ENCODE measurements around the gene DSCAML1.

DSCAML1 gene

DNA sequence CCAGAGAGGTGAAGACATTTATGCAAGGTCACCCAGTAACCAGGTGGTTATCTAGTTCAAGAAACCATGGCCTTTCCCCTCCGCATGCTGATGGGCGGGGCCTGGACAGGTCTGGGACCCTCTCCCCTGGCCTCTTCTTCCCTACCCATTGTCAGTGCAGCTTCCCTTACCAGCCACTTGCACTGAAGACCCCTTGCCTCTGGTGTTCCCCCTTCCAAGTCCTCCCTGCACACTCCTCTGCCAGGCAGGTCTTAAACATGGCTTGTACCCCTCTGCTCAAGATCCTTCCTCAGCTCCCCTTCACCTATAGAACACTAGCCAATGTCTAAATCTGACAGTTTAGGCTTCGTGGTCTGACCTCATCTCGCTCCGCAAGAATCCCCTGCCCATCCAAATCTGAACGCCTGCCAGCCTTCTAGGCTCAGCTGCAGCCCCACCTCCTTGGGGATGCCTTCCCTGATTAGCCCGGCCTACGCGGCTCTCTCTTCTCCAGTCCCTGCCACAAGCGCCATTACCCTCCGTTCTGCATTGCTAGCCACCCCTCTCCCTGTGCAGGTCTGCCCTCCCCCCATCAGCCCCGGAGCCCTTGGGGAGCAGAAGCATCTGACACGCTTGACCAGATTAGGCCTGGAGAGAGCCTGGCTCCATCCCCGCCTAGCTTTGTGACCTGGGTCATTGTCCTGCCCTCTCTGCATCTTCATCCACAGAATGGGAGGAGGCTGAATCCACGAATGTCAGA is 213.8 kb downstream of the DSCAML1 start:
- DNase-seq (ENCODE audit: low read depth): no peak

DNA sequence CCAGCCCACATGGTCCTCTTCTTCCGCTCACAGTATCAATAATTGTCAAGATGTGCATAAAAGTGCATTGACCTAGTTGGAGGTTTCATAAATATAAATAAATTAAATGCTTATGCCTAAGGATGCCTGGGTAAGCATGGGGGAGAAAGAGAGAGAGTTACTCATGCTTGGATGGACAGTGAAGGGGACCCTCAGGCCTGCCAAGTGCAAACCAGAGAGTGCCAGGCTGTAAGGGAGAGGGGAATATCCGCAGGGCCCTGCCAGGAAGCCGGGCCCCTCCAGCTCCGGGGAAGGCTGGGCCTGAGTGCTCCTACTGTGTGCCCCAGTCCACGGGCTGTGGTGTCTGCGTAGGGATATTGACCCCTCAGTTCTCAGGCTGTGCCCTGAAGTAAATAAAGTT is 214.6 kb downstream of the DSCAML1 start:
- no peak for DNase-seq (ENCODE audit: low read depth)

DNA sequence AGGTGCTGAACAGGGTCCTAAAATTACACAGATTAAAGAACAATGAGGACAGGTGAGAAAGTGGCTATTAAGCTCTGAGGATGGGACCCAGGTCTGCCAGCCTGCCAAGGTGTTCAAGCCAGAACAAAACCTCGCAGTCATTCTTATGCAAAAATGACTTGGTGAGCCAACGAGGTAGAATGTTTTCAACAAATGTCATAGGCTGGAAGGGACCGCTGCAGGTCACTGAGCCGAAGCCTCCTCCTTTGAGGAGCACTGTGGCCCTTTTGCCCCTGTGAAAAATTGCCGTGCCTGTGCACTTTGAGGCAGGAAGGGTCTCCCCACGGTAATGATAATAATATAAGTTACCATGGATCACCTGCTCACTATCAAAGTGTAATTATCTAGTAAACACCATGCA is 216.2 kb downstream of the DSCAML1 start:
- no peak for DNase-seq (ENCODE audit: low read depth)

DNA sequence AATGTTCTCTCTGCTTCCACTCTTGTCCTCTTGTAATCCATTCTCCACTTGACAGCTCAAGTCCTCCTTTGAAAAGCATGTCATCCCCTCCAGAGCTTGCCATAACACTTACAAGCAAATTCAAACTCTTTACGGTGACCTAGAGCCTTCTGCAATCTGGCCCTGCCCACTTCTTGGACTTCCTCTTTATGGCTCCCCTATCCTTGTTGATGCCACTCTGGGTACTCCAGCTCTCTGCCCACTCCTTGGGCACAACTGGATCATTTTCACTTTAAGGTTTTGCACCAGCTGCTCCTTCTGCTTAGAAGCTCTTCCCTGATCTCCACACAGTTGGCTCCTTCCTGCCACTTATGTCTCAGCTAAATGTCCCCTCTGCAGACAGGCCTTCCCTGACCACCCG is 217.9 kb downstream of the DSCAML1 start:
- no peak for DNase-seq (ENCODE audit: low read depth)

DNA sequence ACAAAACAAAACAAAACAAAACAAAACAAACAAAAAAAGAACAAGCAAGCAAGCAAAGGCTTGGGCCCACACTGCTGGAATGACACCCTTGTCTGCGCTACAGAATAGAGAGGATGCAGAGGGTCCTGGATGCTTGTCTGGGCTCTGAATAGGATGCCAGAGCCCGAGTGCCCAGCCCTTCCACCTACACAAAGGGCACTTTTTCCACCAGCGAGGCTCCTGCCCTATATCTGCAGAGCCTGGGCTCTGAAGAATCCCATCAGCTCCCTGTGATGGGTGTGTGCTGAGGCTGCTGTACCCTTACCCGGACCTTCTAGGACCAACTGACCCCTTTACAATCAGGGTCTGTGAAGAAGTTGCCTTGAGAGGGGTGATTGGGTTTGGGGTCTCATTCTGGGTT is 221.2 kb downstream of the DSCAML1 start:
- no peak for DNase-seq (ENCODE audit: low read depth)

DNA sequence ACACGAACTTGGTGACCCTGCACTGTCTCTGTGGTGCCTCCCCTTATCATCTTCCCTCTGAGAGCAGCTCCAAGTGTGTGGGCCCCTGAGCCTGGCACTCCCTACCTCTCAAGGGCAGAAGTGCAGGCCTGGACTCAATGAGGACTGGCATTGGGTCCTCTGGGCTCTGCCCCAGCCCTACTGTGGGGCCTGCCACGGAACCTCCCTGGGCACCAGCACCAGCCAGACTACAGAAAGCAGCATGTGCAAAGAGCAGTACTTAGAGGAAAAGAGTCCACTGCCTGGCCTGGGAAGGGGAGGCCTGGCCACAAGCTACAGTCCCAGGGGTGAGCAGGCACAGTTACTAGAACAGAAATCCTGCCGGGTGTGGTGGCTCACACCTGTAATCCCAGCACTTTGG is 222.5 kb downstream of the DSCAML1 start:
- DNase-seq (ENCODE audit: low read depth): no peak

DNA sequence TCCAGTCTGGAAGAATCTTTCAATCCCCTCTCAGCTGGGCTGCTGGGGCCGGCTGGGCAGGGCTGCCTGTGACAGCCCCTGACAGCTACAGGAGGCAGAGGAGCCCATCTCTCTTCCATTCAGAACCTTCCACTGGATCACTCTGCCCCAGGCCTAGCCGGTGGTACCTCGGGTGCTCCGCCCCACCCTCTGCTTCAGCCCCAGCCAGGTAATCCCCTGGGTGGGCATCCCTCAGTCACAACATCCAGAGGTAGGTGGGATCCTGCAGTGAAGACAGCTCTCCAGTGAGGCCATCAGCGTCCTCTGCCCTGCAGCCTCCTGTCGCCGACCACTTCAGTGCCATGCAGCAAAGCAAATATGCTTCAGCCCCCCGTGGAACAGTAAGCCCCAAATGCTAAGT is 223.7 kb downstream of the DSCAML1 start:
- no peak for DNase-seq (ENCODE audit: low read depth)

DNA sequence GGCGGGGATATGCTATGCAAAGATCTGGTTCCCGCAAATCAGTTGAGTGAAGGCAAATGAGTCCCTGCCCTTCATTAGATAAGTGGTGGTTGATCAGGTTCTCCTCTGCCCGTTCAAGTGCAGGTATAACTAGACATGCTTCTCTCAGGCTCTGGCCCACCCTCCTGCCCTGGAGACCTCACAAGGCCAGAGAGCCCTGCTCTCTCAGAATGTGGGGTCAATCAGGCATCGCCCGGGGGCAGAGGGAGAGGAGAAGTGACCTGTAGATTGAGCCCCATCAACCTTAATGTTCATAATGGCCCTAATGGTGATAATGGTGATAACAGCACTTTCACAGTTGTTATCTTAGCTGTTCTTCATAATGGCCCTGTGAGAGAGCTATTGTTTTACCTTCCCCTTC is 224.3 kb downstream of the DSCAML1 start:
- no peak for DNase-seq (ENCODE audit: low read depth)

DNA sequence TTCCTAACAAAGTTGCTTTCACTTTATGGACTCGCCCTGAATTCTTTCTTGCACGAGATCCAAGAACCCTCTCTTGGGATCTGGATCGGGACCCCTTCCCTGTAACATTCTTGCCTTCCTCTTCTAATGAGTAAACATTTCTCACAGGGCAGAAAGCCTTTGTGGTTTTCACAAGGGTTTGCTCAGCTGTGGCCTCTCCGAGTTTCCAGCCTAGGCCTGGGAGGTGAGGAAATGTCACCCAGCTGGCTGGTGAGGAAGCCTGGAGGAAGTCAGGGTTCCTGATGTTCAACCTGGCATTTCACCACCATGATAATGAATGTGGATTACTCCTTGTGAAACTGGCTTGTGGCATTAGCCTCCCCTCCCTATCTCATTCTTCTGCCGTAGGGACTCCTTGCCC is 224.9 kb downstream of the DSCAML1 start:
- DNase-seq (ENCODE audit: low read depth): no peak

DNA sequence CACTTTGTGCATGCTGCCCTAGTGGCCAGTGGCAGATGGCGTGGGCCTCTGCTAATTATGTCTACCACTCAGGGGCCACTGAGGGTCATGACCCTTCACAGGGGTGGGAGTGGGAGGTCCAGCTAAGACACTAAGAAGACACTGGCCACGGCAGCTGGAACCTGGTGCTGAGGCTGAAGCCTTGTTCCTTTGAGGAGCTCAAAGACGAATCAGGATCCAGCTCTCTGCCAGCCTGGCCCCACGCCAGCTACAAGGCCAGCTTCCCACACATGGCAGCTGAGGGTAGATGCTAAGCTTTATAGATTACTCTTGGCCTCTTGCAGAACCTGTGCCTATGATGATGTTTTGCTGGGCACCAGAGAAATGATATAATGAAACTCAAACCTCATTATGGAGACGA is 226.3 kb downstream of the DSCAML1 start:
- DNase-seq (ENCODE audit: low read depth): no peak

DNA sequence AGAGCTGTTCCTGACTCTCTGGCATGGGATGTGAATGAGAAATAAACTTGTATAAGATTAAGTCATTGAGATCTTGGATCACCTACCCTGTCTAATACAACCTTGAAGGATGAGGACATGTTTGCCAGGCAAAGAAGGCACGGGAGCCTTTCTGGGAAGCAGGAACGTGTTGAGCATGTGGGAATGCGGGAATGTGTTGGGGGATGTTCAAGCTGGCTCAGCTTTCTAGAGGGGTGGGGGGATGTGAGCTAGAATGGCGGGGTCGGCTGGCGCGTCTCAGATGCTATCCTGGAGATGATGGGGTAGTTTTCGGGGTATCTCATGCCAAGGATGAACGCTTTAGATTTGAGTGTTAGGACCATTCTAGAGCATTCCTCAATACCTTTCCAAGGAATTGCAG is 227.1 kb downstream of the DSCAML1 start:
- DNase-seq (ENCODE audit: low read depth): no peak

DNA sequence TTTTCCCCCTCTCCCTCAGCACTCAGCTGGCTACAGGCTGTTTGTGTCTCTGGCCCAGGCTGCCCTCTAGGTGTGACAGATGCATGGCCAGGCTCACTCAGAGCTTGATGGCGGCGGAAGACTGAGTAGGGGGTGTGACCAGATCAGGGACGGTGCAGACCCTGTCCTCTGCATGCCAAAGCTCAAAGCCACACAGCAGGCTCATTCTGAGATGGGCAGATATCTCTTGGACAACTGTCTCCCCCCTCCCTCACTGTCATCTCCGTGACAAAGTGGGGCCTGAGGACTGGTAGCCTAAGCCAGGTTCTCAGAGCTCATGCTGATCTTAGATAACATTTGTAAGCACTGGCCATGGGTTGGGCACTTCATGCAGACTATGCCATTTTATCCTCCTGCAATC is 231.3 kb downstream of the DSCAML1 start:
- no peak for DNase-seq (ENCODE audit: low read depth)

DNA sequence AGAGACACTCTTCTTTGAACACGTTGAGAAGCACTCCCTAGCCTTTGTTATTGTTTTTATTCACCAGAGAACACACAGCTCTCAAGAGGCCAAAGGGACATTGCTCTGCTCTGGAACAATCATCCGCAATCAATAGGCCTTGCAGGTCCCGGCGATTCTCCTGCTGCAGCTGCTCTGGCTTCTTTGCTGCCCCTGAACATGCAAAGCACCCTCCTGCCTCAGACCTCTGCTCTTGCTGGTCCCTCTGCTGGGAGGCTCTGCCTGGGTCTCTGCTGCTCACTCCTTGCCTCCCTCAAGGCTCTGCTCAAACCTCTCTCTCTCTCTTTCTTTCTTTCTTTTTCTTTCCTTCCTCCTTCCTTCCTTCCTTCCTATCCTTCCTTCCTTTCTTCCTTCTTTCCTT is 232.7 kb downstream of the DSCAML1 start:
- DNase-seq (ENCODE audit: low read depth): no peak

DNA sequence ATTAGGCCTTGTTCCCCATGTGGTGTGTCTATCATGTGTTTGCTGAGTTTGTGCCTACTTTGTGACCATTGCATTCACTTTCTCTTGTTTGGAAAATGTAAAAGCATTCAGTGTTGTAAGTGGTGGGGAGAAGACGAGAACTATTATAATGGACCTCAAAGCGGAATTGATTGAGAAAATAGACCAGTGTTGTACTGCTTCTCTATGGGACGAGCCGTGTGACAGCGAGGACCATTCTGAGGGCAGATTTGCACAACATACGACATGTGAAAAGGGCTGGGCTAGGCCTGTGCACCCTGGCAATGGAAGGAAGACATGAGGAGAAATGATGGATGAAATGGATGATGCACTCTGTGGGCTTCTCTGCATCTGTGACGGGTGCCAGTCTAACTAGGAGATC is 233.5 kb downstream of the DSCAML1 start:
- DNase-seq (ENCODE audit: low read depth): no peak

DNA sequence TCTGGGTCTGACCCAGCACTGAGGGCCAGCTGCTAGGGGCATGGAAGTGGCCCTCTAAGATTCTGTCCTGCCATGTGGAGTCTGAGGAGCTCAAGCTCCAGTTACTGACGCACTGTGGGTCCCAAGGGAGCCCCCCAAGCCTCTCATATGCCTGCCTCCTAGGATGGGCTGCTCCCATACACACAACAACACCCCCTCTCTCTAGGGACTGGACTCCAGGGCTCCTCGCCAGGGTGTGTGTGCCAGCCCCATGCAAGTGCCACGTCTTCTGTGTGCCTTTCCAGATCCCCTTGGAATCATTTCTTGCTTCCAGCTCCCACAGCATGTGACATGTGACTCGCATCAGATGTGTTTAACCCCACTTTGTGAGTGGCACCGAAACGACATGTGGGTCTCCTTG is 234.9 kb downstream of the DSCAML1 start:
- no peak for DNase-seq (ENCODE audit: low read depth)

DNA sequence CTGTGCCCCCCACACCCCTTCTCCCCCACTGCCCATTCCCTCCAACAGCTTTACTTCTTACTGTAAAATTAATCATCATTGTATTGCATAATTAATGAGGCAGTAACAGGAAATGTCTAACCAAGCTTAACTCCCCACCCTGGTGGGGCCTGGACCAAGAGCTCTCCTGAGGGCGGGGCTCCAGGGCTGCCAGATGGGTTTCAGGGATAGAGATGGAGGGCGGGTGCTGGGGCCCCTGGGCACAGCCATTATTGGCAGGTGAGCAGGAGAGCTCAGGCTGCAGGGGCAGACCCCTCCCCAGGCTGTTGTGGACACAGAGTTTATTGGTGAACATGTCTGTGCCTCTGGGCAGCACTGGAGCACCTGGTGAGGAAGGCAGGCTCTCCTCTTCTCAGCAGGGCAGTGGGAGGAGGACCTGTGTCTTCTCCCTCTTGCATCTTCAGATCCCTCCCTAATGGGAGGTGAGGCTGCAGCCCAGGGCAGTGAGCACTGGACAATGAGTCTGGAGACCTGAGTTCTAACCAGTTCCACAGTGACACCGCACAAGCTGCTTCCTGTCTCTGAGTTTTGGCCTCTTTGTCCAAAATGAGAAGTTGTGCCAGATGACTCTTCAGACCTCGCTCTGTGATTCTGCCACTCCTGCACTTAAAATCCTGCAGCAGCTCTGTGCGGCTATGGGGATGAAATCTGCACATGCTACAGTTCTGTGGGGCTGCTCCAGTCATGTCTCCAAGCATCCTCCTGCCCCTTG is 236.1 kb downstream of the DSCAML1 start:
- DNase-seq (ENCODE audit: low read depth): no peak

DNA sequence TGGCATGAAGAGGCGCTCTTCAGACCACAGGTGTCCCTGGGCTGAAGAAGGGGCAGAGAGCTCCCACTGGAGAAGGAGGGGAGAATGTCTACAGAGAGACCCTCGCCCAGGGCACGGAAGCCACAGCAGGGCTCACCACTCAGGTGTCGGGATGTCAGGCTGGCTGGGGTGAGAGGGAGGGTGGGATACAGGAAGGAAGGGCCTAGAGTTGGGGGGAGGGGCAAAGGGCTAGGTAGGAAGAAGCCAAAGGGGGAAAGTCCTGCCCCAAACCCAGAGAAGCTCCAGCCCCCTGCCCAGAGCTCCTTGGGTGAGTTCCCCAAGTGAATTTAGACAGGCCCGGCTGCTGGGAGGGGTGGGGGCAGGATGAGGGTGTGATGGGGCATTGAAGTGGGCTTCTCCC is 237.3 kb downstream of the DSCAML1 start:
- DNase-seq (ENCODE audit: low read depth): no peak

DNA sequence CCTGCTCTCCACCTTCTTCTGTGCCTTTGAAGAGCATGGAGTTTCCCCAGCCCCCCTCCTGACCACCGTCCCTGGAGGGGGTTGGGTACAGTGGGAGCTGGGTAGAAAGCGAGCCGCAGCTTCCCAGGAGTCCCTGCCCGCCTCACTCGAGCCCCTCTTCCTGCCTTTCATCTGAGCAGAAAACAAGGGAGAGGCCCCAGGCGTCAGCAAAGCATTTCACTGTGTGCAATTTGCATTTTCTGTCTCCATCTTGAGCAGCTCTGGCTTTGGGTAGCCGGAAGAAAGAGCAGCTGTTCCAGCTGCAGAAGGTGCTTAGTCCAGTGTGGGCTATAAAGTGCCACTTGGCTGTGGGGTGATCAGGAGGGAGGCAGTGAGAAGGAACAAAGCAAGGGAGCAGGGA is 239.7 kb downstream of the DSCAML1 start:
- DNase-seq (ENCODE audit: low read depth): no peak

DNA sequence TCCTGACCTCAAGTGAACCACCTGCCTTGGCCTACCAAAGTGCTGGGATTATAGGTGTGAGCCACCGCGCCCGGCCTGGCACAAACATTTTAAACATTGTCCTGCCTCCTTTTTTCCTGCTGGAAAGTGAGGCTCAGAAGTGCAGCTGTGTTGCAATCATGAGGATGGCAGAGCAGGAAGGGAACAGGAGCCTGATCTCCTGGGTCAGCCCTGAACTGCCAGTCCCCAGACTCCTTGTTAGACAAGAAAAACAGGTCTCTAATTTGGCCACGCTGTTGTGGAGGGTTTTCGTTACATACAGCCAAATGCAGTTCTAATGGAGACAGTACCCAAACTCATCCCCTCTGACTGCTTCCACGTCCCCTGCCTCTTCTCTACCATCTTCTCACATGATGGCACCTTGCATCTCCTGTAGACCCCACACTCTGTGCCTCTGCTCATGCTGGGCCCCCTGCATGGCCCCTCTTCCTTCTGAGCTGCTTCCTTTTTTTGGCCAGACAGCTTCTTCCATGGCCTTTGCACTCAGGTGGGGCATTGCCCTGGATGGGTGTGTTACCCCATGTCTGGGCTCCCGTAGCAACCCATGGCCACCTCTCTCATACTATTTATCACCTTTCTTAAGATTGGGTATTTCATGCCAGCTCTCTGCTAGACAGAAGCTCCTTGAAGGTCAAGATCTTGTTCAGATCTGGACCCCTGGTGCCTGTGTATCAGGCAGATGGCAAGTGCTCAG is 242.2 kb downstream of the DSCAML1 start:
- DNase-seq (ENCODE audit: low read depth): no peak

DNA sequence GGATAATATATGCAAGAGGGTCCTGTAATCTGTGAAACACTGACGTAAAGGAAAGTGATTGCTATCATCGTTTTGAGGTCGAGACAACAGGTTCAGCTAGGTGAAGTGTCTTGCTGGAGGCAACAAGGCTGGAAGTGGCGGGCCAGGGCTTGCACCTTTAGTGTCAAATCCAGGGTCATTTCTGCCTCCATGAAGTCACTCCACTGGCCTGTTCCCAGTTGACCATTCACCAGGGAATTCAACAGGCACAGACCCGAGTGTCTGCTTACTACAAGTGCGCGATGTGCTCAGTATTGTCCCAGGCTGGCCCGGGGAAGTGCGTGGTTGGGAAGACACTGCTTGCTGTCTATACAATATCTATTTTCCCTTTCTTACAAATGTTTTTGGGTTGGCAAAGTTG is 244.4 kb downstream of the DSCAML1 start:
- no peak for DNase-seq (ENCODE audit: low read depth)

DNA sequence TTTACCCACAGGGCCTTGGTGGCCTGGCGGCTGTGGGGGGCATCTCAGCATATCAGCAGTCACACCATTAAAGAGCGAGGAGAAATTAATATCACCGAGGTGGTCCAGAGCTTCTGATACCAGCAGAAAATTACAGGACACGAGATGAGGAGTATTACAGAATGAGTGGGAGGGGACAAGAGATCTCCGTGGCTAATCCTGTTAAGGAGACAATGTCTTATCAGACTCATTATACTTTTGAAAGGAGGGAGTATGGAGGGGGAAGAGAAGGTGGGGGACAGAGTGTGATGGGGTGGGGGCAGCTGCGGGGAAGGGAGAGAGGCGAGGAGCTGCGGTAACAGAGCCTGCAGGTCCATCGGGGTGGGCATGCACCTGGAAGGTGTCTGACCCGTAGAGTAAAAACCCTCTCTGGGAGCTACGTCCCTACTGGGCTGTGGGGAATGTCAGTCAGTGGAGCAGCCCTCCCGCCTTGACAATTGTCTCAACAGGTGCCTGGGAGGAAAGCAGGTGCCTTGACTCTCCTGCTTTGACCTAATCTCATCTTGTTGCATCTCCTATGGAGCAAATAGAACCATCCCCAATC is 245.2 kb downstream of the DSCAML1 start:
- no peak for DNase-seq (ENCODE audit: low read depth)

DNA sequence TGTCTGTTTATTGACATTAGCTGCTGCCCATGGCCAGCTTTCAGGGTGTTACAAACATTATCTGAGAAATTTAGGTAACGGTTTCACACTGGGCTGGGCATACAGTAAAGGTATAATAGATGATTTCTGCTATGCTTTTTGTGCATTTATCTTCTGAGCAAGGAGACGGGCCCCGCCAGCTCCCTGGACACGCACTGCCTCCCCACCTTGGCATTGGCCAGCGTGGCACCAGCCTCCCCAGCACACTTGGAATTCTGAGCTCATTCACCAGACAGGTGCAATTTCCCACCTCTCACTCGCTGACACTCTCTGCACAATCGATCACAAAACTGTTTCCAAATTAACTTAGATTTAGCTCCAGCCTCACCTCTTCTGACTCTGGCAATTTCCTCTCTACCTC is 246.6 kb downstream of the DSCAML1 start:
- no peak for DNase-seq (ENCODE audit: low read depth)

DNA sequence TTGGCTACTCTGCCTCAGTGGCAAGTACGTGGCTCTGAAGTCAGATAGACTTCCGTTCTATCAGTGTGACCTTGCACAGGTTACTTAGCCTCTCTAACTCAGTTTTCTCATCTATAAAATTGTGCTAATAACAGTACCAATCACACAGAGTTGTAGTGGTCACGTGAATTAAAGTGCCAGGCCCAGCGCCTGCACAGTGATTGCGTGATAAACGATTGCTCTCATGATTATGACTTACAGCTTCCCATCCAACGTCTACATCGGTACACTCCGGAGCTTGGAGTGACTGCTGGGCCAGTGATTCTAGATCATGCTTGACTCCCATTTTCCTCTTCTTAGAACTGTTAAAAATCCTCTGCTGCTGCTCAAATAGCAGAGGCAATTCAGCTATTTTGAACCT is 247.6 kb downstream of the DSCAML1 start:
- no peak for DNase-seq (ENCODE audit: low read depth)
